ENCODE results near the gene GABRA5. TPM values are rescaled to one million over a fixed set of nuclear protein-coding genes. Genes with fewer than 3 reads are reported as not detected.

The GABRA5 gene
- total RNA-seq, 1 experiment from 2014 or later = not detected

- Histone ChIP-seq H3K27ac (ENCODE audit: low read length) (no peak overlapping the region), H3K27me3 (ENCODE audit: control insufficient read depth, insufficient read depth, low read length) (no peaks in the 10 kb centered on the region), H3K4me1 (ENCODE audit: control insufficient read depth, insufficient read depth, low read length) (peaks cover 4% of the 10 kb centered on the region), H3K9me3 (ENCODE audit: control insufficient read depth, insufficient read depth, low read depth, low read length) (no peaks in the 10 kb centered on the region), H3K4me3 (ENCODE audit: low read depth in 2 of 2, low read length in 2 of 2) (no peak overlapping the region), H3K36me3 (ENCODE audit: control insufficient read depth, insufficient read depth, low read length) (no peaks in the 10 kb centered on the region)
- DNase-seq (ENCODE audit: low read depth, low spot score) (no peak), ATAC-seq (no peak)
- BruUV-seq (replicated peaks) = no TSS peak
- POLR2A ChIA-PET = no interaction called here
- intact Hi-C loops (cut with micrococcal nuclease; ENCODE audit: unreplicated experiment) (no loop called here), in situ Hi-C loops (cut with HindIII; ENCODE audit: low pct_unique_long_range_greater_than_20kb, low sequenced_read_pairs) (no loop called here)
- no peak for TF ChIP-seq REST (IDR thresholded peaks at IDR 0.05; ENCODE audit: insufficient read depth in 1 of 2, low read depth in 2 of 2, low read length in 1 of 2)
- TF ChIP-seq SIN3A (IDR thresholded peaks at IDR 0.05; ENCODE audit: borderline replicate concordance, insufficient read depth, low read depth, low read length) = no peak
- TF ChIP-seq TCF7L2 (IDR thresholded peaks at IDR 0.05; ENCODE audit: low read depth, low read length) = no peak
- CTCF ChIA-PET = no interaction called here
These were observed 25.3 kb downstream of the GABRA5 start for GRCh38 chr15:26892182-26892518.

GRCh38 chr15:26892678-26893077 lies 25.8 kb downstream of the GABRA5 start:
- no peak for TF ChIP-seq POLR2AphosphoS5 (IDR thresholded peaks at IDR 0.05; ENCODE audit: low read depth, low read length)
- TF ChIP-seq REST (IDR thresholded peaks at IDR 0.05; ENCODE audit: insufficient read depth in 1 of 2, low read depth in 2 of 2, low read length in 1 of 2) = no peak
- TF ChIP-seq SIN3A (IDR thresholded peaks at IDR 0.05; ENCODE audit: borderline replicate concordance, insufficient read depth, low read depth, low read length) = no peak
- no peak for TF ChIP-seq CTCF (IDR thresholded peaks at IDR 0.05)
- TF ChIP-seq TCF7L2 (IDR thresholded peaks at IDR 0.05; ENCODE audit: low read depth, low read length) = no peak
- no TSS peak for BruUV-seq (replicated peaks)
- DNase-seq (ENCODE audit: low read depth, low spot score) (no peak), ATAC-seq (no peak)
- ChIA-PET POLR2A (no interaction called here), CTCF (no interaction called here)
- no peaks in the 10 kb centered on the region for H3K27me3 ChIP-seq (ENCODE audit: control insufficient read depth, insufficient read depth, low read length)
- in situ Hi-C loops (cut with HindIII; ENCODE audit: low pct_unique_long_range_greater_than_20kb, low sequenced_read_pairs) = no loop called here
- no peaks in the 10 kb centered on the region for H3K36me3 ChIP-seq (ENCODE audit: control insufficient read depth, insufficient read depth, low read length)
- no peaks in the 10 kb centered on the region for H3K9me3 ChIP-seq (ENCODE audit: control insufficient read depth, insufficient read depth, low read depth, low read length)
- H3K27ac ChIP-seq (ENCODE audit: low read length) = no peak overlapping the region
- intact Hi-C loops (cut with micrococcal nuclease; ENCODE audit: unreplicated experiment) = no loop called here
- peaks cover 4% of the 10 kb centered on the region for H3K4me1 ChIP-seq (ENCODE audit: control insufficient read depth, insufficient read depth, low read length)
- H3K4me3 ChIP-seq (ENCODE audit: low read depth in 2 of 2, low read length in 2 of 2) = no peak overlapping the region

All from Panc1 (cell line).